GDM1 (cell line): ENCODE data around the gene IKZF3.
"Not testable (repeated sequence)": the region's sequence is repeated elsewhere in the genome, so short reads cannot be mapped to it uniquely, and the experiment has no call there.

Experiments
- DNase-seq: peaks from one replicate; lab custom pipeline; 2025; lab: John Stamatoyannopoulos, UW

IKZF3 gene

GRCh38 chr17:39863918-39864746 is at the start of gene IKZF3:
TSS of gene IKZF3 (minus strand) at chr17:39864312. CDS start at chr17:39864126, 186 bp downstream.
- peak; percentile 15 for DNase-seq

GRCh38 chr17:39908789-39909352 is 44.8 kb upstream of the IKZF3 start:
- DNase-seq: no peak

GRCh38 chr17:39904990-39905288 is 40.8 kb upstream of the IKZF3 start:
- no peak for DNase-seq

- DNase-seq: peak; percentile 56
Measured at GRCh38 chr17:39903158-39903884, 39.2 kb upstream of the IKZF3 start.

- DNase-seq: not testable (repeated sequence)
Measured at GRCh38 chr17:39902027-39902426, 37.9 kb upstream of the IKZF3 start.

GRCh38 chr17:39899215-39899614 is 35.1 kb upstream of the IKZF3 start:
- DNase-seq: no peak

GRCh38 chr17:39898088-39898487 is 34.0 kb upstream of the IKZF3 start:
- DNase-seq: no peak

GRCh38 chr17:39894681-39895376 is 30.7 kb upstream of the IKZF3 start:
- DNase-seq: no peak

GRCh38 chr17:39889200-39889599 is 25.1 kb upstream of the IKZF3 start:
- no peak for DNase-seq

- no peak for DNase-seq
Measured at GRCh38 chr17:39887078-39887477, 23.0 kb upstream of the IKZF3 start.

GRCh38 chr17:39886102-39886501 is 22.0 kb upstream of the IKZF3 start:
- DNase-seq: not testable (repeated sequence)

- no peak for DNase-seq
Measured at GRCh38 chr17:39872751-39873150, 8.6 kb upstream of the IKZF3 start.

GRCh38 chr17:39871801-39872200 is 7.7 kb upstream of the IKZF3 start:
- DNase-seq: no peak

- DNase-seq: no peak
Measured at GRCh38 chr17:39870776-39871175, 6.7 kb upstream of the IKZF3 start.

GRCh38 chr17:39868554-39868942 is 4.4 kb upstream of the IKZF3 start:
- no peak for DNase-seq

GRCh38 chr17:39867880-39868553 is 3.9 kb upstream of the IKZF3 start, which contains the start of gene ZPBP2:
TSS of gene ZPBP2 (plus strand) at chr17:39868202. CDS start at chr17:39868355, 153 bp downstream.
- DNase-seq: no peak

- DNase-seq: no peak
Measured at GRCh38 chr17:39867084-39867879, 3.2 kb upstream of the IKZF3 start.

- DNase-seq: no peak
Measured at GRCh38 chr17:39866013-39866730, 2.1 kb upstream of the IKZF3 start.

GRCh38 chr17:39863244-39863917 is 731 bp downstream of the IKZF3 start:
- no peak for DNase-seq

GRCh38 chr17:39861235-39861634 is 2.9 kb downstream of the IKZF3 start:
- no peak for DNase-seq
